GM10266 (cell line): ENCODE measurements around the gene OR9A4.

Experiments
- DNase-seq: peaks from one replicate; pipeline ENCODE4 v3.0.0; 2012; ENCODE audit errors: extremely low spot score
- CTCF ChIP-seq: IDR thresholded peaks from 2 replicates; pipeline ENCODE4 v1.5.1; 2012; ENCODE audit warnings: mild to moderate bottlenecking, low read depth; ENCODE audit not compliant: control insufficient read depth, insufficient read depth; ENCODE audit errors: missing control alignments

The OR9A4 gene

GRCh38 chr7:141920281-141920680 lies 4.1 kb downstream of the OR9A4 start:
- TF ChIP-seq CTCF = no peak
- no peak for DNase-seq

- DNase-seq = no peak
- TF ChIP-seq CTCF = no peak
Observed at GRCh38 chr7:141928146-141928844, 12.1 kb downstream of the OR9A4 start.

- DNase-seq = no peak
- TF ChIP-seq CTCF = no peak
Observed at GRCh38 chr7:141928845-141929195, 12.6 kb downstream of the OR9A4 start.

- no peak for DNase-seq
- TF ChIP-seq CTCF = no peak
Observed at GRCh38 chr7:141930211-141930610, 14.0 kb downstream of the OR9A4 start.

- DNase-seq = no peak
- no peak for TF ChIP-seq CTCF
Observed at GRCh38 chr7:141941075-141941474, 24.9 kb downstream of the OR9A4 start.

- no peak for TF ChIP-seq CTCF
- no peak for DNase-seq
Observed at GRCh38 chr7:141943846-141944245, 27.6 kb downstream of the OR9A4 start.

GRCh38 chr7:141944811-141945210 lies 28.6 kb downstream of the OR9A4 start:
- no peak for DNase-seq
- TF ChIP-seq CTCF = no peak
